HG03108 (cell line): Measurements from ENCODE around the gene SFXN3.
"Not testable (repeated sequence)": the region's sequence is repeated elsewhere in the genome, so short reads cannot be mapped to it uniquely, and the experiment has no call there.

Experiments used
- ATAC-seq: cut with Tn5 transposase; IDR thresholded peaks from one replicate; pipeline ENCODE4 v1.9.1; 2021; ENCODE audit warnings: moderate library complexity; ENCODE audit not compliant: unreplicated experiment

Gene SFXN3

DNA sequence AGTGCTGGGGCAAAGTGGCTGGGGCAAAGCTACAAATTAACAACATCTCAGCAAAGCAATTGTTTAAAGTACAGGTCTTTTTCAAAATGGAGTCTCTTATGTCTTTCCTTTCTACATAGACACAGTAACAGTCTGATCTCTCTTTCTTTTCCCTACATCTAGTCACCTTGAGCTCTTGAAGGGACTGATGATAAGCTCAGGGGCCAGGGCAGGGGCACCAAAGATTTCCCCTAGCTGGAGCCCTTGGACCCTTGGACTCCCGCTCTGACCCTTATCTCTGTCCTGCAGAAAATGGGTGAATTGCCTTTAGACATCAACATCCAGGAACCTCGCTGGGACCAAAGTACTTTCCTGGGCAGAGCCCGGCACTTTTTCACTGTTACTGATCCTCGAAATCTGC lies 3.4 kb downstream of the SFXN3 start:
- not testable (repeated sequence) for ATAC-seq

DNA sequence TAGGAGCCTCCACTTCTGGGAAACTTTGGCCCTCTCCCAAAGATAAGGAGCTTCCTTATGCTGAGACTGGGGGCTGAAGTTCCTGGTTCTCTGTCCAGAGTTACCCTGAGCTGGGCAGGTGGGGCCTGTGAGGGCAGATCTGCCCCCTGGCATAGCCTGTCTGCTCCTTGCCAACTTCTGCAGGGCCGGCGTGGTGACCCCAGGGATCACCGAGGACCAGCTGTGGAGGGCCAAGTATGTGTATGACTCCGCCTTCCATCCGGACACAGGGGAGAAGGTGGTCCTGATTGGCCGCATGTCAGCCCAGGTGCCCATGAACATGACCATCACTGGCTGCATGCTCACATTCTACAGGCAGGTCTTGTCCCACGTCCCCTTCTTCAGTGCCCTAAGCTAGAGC lies 4.3 kb downstream of the SFXN3 start:
- no peak for ATAC-seq

DNA sequence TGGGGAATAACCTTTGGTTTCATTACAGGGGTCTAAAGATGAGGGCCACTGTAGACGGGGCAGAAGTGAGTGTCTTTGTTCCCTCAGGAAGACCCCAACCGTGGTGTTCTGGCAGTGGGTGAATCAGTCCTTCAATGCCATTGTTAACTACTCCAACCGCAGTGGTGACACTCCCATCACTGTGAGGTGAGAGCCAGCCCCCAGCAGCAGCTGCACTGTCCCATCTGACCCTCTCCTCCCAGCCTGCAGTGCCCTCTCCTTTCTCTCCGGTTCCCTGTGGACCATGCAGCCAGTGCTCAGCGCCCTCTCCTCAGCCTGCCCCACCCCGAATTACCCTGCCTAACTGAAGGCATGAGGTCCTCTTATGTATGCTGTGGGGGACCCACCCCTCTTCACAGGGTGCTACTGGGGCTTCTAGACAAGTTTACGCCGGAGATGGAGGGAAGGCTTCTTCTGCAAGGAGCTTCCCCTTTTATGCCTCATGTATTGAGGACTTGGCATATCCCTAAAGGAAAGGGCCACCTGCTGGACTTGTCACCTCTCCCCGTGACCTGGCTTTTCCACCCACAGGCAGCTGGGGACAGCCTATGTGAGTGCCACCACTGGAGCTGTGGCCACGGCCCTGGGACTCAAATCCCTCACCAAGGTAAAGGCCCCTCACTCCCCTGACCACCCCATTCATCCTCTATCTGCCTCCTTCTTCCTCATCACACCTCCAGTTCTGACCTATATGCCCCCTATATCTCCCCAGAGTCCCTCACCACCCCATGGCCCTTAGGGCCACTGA lies 5.1 kb downstream of the SFXN3 start:
- no peak for ATAC-seq

- ATAC-seq, result no peak
Observed at GRCh38 chr10:101036726-101037125, 5.7 kb downstream of the SFXN3 start.

DNA sequence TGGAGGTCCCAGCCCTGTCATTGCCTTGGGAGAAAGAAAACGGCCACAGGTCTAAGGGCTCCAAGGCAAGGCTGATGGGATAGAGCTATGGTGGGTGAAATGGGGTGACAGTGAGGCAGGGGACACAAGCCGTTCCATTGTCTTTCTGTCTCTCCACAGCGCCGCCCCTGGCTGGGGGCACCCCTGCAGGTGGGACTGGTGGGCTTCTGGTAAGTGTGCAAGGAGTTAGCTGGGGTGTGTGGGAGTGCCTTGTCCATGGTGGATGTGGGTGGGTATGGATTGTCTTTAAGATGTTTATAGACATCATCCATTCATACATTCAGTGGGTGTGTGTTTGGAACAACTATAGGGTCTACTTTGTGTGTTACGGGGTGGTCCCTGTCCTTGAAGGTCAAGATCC lies 7.5 kb downstream of the SFXN3 start:
- ATAC-seq, result no peak

GRCh38 chr10:101040061-101040460 lies 9.0 kb downstream of the SFXN3 start:
- no peak for ATAC-seq

- no peak for ATAC-seq
Observed at GRCh38 chr10:101040851-101041250, 9.8 kb downstream of the SFXN3 start.

DNA sequence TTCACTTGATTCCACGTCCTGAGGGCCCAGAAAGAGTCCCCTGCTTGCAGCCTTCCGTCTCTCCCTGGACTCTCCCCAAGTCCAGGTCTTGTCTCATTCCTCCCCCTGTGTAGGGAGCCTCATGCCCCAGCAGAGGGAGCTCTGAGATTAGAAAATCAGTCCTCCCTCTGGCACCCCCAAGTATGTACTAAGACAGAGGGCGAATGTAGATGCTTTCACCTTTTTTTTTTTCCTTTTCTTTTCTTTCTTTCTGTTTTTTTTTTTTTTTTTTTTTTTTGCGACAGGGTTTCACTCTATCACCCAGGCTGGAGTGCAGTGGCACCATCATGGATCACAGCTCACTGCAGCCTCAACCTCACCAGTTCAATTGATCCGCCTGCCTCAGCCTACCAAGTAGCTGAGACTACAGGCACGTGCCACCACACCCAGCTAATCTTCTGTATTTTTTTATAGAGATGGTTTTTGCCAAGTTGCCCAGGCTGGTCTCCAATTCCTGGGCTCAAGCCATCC lies 10.3 kb downstream of the SFXN3 start:
- peak; percentile 46 for ATAC-seq

DNA sequence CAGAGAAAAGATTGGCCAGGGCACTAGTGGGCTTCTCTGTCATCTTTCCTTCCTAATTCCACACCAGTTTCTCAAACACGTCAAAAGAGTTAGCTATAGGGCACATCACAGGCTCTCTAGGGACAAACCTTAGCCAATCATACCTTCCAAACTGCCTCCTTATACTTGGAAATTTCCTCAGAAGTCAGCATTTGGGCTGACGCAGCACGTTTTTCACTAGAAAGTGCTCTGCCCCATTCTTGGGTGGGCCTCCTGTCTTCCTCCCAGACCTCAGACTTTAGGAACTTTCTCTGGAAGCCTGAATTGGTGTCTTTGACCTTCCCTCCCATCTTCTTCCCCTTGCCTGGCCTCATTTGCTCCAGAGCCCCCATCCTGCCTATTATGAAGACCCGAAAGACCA lies 11.1 kb downstream of the SFXN3 start:
- no peak for ATAC-seq

DNA sequence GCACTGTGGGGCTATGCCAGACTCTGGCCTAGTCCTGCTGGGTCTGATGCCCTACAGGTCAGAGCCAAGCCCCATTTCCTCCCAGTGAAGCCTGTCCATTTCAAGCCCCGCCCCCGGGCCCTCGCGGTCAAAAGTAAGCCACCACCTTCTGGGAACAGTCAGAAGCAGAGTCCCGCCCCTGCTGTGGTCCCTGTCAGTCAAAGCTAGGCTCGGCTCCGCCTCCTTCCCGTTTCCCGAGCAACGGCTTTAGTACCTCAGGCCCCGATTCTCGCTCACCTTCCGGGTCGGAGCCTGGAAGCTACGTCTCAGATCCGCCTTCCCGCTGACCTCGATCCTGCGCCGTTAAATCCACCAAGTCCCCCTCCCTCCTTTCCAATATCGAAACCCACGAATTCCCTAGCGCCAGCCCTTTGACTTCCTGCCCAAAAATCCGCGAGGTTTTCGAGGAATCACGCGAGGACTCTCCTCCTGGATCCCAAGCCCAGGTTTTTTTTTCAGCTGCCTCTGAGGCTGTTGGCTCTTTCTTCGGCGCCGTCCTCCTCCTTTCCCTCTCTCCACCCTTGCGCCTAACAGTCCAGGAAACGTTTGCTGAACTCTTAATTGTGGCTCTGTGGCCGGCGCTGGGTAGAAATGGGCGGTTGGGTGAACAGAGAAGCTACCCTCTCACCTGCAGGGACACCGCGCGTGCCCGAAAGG lies 11.8 kb downstream of the SFXN3 start:
- ATAC-seq, result peak; percentile 97

DNA sequence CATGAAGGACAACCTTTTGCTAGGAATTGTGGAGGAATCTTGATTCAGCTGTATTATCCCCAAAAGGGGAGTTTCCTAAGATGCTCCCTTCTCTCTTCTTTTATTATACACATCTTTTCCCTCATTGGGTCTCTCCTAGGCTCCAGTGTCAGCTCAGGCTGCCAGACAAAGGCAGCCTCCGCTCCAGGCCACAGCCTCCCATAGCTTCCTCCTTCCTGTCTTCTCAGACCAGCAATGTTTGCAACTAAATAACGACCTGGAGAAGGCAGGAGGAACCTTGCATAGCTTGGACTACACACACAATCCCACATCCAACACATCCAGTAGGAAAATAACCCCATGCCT lies 12.3 kb downstream of the SFXN3 start:
- ATAC-seq, result no peak

DNA sequence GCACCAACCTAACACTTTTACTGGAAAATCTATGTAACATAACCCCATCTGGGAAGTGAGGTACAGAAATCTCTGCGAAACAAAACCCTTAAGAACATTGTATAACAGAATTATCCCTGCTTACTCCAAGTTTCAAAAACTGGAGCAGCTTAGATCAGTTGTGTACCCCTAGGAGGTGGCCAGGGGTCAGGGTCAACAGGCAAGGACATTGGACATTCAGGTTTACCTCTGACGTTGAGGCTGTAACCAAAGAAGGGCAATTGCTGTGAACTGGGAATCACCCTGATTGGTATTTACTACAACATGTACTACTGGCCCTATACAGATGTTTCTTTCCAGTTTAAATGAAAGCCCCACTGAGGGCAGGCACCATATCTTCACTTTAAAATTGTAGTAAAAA lies 13.1 kb downstream of the SFXN3 start:
- ATAC-seq, result no peak

DNA sequence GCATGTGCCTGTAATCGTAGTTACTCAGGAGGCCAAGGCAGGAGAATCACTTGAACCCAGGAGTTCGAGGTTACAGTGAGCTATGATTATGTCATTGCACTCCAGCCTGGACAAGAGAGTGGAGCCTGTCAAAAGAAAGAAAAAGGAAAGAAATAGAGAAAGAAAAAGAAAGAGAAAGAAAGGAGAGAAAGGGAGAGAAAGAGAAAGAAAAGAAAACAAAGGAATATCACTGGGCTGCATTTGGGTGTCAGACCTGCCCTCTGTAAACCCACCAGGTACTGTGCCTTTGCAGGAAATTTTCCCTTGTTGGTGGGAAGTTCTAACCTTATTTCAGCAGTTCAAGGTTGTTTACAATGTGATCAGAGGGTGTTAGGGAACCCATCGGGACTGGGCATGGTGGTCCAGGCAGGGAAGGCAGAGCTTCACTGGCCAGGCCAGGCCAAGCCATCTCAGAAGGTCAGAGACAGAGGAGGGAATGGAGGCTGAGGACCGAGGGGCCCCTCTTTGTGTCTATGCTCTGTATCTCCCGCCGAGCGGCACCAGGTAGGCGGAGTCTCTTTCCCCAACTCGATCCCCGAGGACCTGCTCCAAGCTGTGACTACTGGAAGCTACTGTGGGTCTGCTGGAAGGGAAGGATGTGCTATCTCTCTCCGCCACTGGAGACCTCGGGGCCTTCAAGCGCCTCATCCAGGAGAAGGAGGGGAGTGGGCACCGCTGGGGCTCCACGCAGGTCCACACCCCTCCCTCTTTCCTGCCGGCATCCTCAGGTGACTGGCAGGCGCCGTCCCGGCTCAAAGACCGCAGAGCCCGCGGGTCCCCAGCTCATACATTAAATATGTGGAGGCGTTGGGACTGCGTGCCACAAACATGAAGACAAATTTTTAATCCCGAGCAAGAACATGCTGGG lies 15.6 kb downstream of the SFXN3 start:
- no peak for ATAC-seq

- no peak for ATAC-seq
Observed at GRCh38 chr10:101047268-101047667, 16.2 kb downstream of the SFXN3 start.

DNA sequence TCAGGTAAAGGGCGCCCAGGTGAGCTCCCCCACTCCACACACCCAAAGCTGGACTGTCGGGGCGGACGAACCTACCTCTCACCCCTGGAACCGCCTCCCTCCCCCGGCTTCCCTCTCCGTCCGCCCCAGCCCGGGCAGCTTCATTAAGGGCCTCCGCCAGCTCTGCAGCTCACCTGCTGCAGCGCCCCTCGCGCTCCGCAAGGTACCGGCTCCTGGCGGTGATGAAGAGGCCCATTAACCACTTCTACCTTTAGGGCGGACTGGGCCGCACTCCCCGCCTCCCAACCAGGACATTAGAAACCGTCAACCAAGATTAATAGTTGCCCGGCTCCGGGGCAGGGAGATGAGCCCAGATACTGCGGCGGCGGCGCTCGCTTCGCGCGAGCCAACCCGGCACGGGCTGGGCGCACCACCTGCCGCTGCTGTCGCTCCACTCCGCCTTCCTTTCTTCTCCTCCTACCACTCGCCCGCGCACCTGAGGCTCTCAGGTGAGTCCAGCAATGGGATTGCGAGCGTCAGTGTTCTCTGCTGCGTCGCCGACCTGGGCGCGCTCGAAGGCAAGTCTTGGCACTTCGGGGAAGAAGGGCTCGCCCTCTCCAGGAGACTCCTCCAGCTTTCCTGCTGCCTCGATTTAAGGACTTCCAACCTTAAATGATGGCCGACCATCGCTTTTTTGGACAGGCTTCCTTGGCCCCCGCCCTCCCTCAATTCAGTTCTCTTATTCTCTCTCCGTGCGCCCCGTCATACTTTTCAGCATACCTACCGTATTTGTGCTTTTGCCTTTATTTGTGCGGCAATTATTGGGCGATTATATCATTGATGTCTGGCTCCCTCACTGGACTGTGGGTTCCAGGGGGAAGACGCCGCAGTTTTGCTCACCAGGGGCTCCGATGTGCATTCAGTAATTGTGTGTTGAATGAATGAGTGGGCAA lies 17.2 kb downstream of the SFXN3 start:
- no peak for ATAC-seq

GRCh38 chr10:101050208-101051069 lies 19.4 kb downstream of the SFXN3 start:
- peak; percentile 64 for ATAC-seq

DNA sequence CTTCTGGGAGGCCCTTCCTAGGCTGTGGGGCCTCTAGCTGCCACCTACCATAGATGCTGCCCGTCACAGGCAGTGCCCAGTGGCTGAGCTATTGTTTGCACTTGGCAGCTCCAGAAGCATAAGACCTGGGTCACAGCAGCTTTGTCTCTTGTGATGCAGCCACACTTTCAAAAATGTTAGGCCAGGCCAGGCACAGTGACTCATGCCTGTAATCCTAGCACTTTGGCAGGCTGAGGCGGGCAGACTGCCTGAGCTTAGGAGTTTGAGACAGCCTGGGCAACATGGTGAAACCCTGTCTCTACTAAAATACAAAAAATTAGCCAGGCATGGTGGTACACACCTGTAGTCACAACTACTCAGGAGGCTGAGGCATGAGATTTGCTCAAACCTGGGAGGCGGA lies 21.3 kb downstream of the SFXN3 start:
- no peak for ATAC-seq

- ATAC-seq, result no peak
Observed at GRCh38 chr10:101053516-101053915, 22.5 kb downstream of the SFXN3 start.

DNA sequence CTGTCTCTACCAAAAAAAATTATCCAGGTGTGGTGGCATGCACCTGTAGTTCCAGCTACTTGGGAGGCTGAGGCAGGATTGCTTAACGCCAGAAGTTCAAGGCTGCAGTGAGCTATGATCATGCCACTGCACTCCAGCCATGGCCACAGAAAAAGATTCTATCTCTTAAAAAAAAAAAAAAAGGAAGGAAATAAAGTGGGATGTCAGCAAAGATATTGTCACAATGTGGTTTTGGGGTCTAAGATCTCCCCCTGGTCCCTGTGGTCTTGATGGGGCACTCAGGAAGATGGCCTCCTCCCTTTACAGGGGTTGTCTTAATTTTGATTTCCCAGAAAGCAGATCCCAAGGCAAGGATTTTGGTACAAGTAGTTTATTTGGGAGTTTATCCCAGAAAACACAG lies 23.3 kb downstream of the SFXN3 start:
- ATAC-seq, result no peak
